GM12878 (cell line): ENCODE measurements around the gene PPP2R2B. TPM values are rescaled to one million over a fixed set of nuclear protein-coding genes. Genes with fewer than 3 reads are reported as not detected.

Source experiments
- NFIC ChIP-seq: IDR thresholded peaks from 2 replicates; pipeline ENCODE4 v1.6.1; 2012; ENCODE audit warnings: low read depth, mild to moderate bottlenecking, inconsistent platforms, low read length, moderate library complexity
- SMARCA5 ChIP-seq: fragments of 450-650 bp; IDR thresholded peaks from 2 replicates; pipeline ENCODE4 v1.6.1; 2017; ENCODE audit warnings: mild to moderate bottlenecking
- SPI1 ChIP-seq: IDR thresholded peaks from 2 replicates; pipeline ENCODE4 v1.6.1; 2011; ENCODE audit warnings: low read depth, mild to moderate bottlenecking, low read length, moderate library complexity, borderline replicate concordance; ENCODE audit not compliant: insufficient read depth
- SREBF2 ChIP-seq: IDR thresholded peaks from 2 replicates; pipeline ENCODE4 v1.6.1; 2012; ENCODE audit warnings: mild to moderate bottlenecking, low read length
- STAT1 ChIP-seq: fragments of 450-650 bp; conservative IDR thresholded peaks from 2 replicates; pipeline ENCODE4 v1.6.1; 2014; ENCODE audit warnings: antibody characterized with exemption, mild to moderate bottlenecking
- STAT3 ChIP-seq: IDR thresholded peaks from 2 replicates; pipeline ENCODE4 v1.6.1; 2011; ENCODE audit warnings: low read depth, low read length, improper control_type of control experiment
- SUPT20H ChIP-seq: IDR thresholded peaks from 2 replicates; pipeline ENCODE4 v1.6.1; 2011; ENCODE audit warnings: low read depth, mild to moderate bottlenecking, low read length, moderate library complexity, borderline replicate concordance; ENCODE audit not compliant: control insufficient read depth
- ZNF592 ChIP-seq: fragments of 450-650 bp; IDR thresholded peaks from 2 replicates; pipeline ENCODE4 v1.6.1; 2017; ENCODE audit warnings: mild to moderate bottlenecking, moderate library complexity
- polyA plus RNA-seq, 11 experiments: library from polyadenylated mRNA; depleted of rRNA in 4 of 11; unstranded in 6 of 11; stranded (reverse) in 5 of 11; fragments of >200 nt; fragmentation: Nextera tagmentation in 4 of 11; fragmentation: Illumina TruSeq in 1 of 11; extraction: Ambion mirVana in 4 of 11; extraction: Trizol in 1 of 11; gene quantifications; 1 replicate in 1 of 11; 2 replicates in 10 of 11; pipeline versions ENCODE4 v1.2.1 to v1.2.3, GENCODE V29; 2011 to 2016; ENCODE audit warnings: inconsistent platforms in 2 of 11, missing spikeins in 2 of 11, low read depth in 1 of 11
- total RNA-seq, 4 experiments: library from RNA; depleted of rRNA in 3 of 4; stranded (reverse); fragments of >200 nt in 3 of 4; fragmentation: Illumina TruSeq in 1 of 4; extraction: Trizol in 1 of 4; gene quantifications; 2 replicates each; pipeline versions ENCODE4 v1.2.1 to v1.2.3, GENCODE V29; 2013 to 2021

PPP2R2B gene
- total and polyA plus RNA-seq, 10 of the 15 experiments (the other 5 are each of a cell fraction or from before 2014, with no cell fraction given): not detected

GRCh38 chr5:146745931-146746577 is 132.5 kb downstream of the PPP2R2B start (continued):
- TF ChIP-seq SUPT20H: no peak
- TF ChIP-seq SREBF2: no peak
- TF ChIP-seq SMARCA5: no peak
- no peak for TF ChIP-seq STAT1
- no peak for TF ChIP-seq NFIC
- no peak for TF ChIP-seq SPI1
- no peak for TF ChIP-seq ZNF592
- TF ChIP-seq STAT3: no peak
